ENCODE data around the gene NCR3LG1. TPM values are rescaled to one million over a fixed set of nuclear protein-coding genes. Genes with fewer than 3 reads are reported as not detected.

The NCR3LG1 gene
- total and polyA plus RNA-seq, 4 donors: 0.18 to 0.75 (median 0.38) TPM

DNA sequence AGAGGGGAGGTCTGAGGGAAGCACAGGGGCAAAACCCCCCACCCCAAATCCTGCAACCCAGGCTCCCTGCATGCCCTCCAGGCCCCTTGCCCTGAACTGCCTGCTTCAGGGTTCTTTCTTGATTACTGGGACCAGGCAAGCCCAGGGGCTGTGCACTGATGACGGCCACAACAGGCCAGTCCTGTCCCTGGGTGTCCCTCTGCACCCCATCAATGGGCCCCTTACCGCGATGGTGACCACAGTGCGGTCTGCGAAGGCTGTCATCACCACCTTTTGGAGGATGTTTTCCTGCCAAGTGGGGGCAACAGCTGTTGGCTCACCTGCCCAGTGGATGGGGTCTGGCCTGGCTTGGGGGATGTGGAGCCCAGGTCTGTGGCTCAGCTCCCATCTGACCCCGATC, 41.9 kb downstream of the NCR3LG1 start:
- H3K36me3 ChIP-seq (ENCODE audit: control insufficient read depth in 4 of 4, insufficient read depth in 3 of 4, low read depth in 1 of 4, low read length in 3 of 4): no peaks in the 10 kb centered on the region
- H3K4me1 ChIP-seq (ENCODE audit: control insufficient read depth in 4 of 4, insufficient read depth in 4 of 4, low read length in 3 of 4): peaks cover 0 to 3% (median under 1%) of the 10 kb centered on the region in 4 donors
- no peak overlapping the region for H3K4me3 ChIP-seq (ENCODE audit: low read depth in 1 of 3, low read length in 3 of 3)
- no peak for TF ChIP-seq FOXA1 (IDR thresholded peaks at IDR 0.05)
- no peak for TF ChIP-seq EGR1 (IDR thresholded peaks at IDR 0.05; ENCODE audit: low read depth in 2 of 2)
- no peak for TF ChIP-seq ZBTB33 (IDR thresholded peaks at IDR 0.05)
- TF ChIP-seq YY1 (IDR thresholded peaks at IDR 0.05): no peak
- no peak for TF ChIP-seq TAF1 (conservative IDR thresholded peaks at IDR 0.05)
- TF ChIP-seq, protein P1, sequence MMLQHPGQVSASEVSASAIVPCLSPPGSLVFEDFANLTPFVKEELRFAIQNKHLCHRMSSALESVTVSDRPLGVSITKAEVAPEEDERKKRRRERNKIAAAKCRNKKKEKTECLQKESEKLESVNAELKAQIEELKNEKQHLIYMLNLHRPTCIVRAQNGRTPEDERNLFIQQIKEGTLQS (IDR thresholded peaks at IDR 0.05): no peak
- no peak for TF ChIP-seq RXRA (IDR thresholded peaks at IDR 0.05)
- no peak for TF ChIP-seq GABPA (IDR thresholded peaks at IDR 0.05 in 1 of 2, conservative IDR thresholded peaks at IDR 0.05 in 1 of 2)
- no peak for TF ChIP-seq NR2F2 (IDR thresholded peaks at IDR 0.05)
- 91% methylated on average over 6 of the region's 6 CpGs for whole genome bisulfite sequencing
- H3K9ac ChIP-seq (ENCODE audit: low read depth in 1 of 2, low read length in 2 of 2): no peak overlapping the region
- H3K27me3 ChIP-seq (ENCODE audit: control insufficient read depth in 4 of 4, insufficient read depth in 4 of 4, low read length in 3 of 4): no peaks in the 10 kb centered on the region
- DNase-seq (ENCODE audit: low spot score): no peak
- H3K9me3 ChIP-seq (ENCODE audit: control insufficient read depth in 4 of 4, low read length in 3 of 4): no peaks in the 10 kb centered on the region
- H3K27ac ChIP-seq (ENCODE audit: low read depth in 1 of 2, low read length in 2 of 2): no peak overlapping the region

DNA sequence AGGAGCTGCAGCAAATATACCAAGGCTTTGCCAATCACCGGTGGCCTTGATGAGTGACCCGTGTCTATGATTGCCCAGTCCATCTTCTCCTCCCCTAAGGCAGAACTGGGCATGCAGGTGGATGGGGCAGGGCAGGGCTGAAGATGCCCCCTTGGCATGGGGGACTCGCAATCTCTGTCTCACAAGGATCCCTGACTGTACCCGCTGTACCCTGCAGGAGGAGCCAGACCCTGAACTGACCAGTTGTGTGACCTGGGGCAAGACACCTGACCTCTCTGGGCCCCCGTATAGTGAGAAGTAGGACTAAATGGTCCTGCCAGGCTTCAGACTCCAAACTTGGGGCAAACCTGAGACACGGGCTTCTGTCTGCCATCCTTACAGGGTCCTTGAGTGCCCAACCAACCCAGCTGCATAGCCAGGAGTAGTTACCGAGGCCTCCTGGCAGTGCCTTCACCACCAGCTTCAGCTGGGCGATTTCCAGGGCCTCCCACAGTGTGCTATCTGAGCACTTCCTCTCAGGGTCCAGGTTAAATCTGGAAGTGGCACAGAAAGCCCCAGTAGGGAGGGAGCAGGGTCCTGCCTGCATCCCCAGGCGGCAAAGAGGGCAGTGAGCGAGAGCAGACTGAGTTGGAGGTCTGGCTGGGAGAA, 43.3 kb downstream of the NCR3LG1 start:
- 92% methylated on average over 10 of the region's 10 CpGs for WGBS
- no peaks in the 10 kb centered on the region for H3K4me1 ChIP-seq (ENCODE audit: control insufficient read depth in 4 of 4, insufficient read depth in 4 of 4, low read length in 3 of 4)
- no peaks in the 10 kb centered on the region for H3K36me3 ChIP-seq (ENCODE audit: control insufficient read depth in 4 of 4, insufficient read depth in 3 of 4, low read depth in 1 of 4, low read length in 3 of 4)
- no peak overlapping the region for H3K4me3 ChIP-seq (ENCODE audit: low read depth in 1 of 3, low read length in 3 of 3)
- H3K9me3 ChIP-seq (ENCODE audit: control insufficient read depth in 4 of 4, low read length in 3 of 4): no peaks in the 10 kb centered on the region
- no peaks in the 10 kb centered on the region for H3K27me3 ChIP-seq (ENCODE audit: control insufficient read depth in 4 of 4, insufficient read depth in 4 of 4, low read length in 3 of 4)
- no peak for DNase-seq (ENCODE audit: low spot score)
- no peak for TF ChIP-seq FOXA1 (IDR thresholded peaks at IDR 0.05)
- no peak for TF ChIP-seq RXRA (IDR thresholded peaks at IDR 0.05)
- no peak for TF ChIP-seq GABPA (IDR thresholded peaks at IDR 0.05 in 1 of 2, conservative IDR thresholded peaks at IDR 0.05 in 1 of 2)
- TF ChIP-seq HNF4A (conservative IDR thresholded peaks at IDR 0.05): no peak
- no peak for TF ChIP-seq SP1 (IDR thresholded peaks at IDR 0.05)
- TF ChIP-seq, protein P2, sequence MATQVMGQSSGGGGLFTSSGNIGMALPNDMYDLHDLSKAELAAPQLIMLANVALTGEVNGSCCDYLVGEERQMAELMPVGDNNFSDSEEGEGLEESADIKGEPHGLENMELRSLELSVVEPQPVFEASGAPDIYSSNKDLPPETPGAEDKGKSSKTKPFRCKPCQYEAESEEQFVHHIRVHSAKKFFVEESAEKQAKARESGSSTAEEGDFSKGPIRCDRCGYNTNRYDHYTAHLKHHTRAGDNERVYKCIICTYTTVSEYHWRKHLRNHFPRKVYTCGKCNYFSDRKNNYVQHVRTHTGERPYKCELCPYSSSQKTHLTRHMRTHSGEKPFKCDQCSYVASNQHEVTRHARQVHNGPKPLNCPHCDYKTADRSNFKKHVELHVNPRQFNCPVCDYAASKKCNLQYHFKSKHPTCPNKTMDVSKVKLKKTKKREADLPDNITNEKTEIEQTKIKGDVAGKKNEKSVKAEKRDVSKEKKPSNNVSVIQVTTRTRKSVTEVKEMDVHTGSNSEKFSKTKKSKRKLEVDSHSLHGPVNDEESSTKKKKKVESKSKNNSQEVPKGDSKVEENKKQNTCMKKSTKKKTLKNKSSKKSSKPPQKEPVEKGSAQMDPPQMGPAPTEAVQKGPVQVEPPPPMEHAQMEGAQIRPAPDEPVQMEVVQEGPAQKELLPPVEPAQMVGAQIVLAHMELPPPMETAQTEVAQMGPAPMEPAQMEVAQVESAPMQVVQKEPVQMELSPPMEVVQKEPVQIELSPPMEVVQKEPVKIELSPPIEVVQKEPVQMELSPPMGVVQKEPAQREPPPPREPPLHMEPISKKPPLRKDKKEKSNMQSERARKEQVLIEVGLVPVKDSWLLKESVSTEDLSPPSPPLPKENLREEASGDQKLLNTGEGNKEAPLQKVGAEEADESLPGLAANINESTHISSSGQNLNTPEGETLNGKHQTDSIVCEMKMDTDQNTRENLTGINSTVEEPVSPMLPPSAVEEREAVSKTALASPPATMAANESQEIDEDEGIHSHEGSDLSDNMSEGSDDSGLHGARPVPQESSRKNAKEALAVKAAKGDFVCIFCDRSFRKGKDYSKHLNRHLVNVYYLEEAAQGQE (IDR thresholded peaks at IDR 0.05): no peak
- TF ChIP-seq JUND (IDR thresholded peaks at IDR 0.05): no peak
- TF ChIP-seq YY1 (IDR thresholded peaks at IDR 0.05): no peak
- TF ChIP-seq, protein P1 (IDR thresholded peaks at IDR 0.05): no peak
- TF ChIP-seq ZBTB33 (IDR thresholded peaks at IDR 0.05): no peak
- TF ChIP-seq, protein P3, sequence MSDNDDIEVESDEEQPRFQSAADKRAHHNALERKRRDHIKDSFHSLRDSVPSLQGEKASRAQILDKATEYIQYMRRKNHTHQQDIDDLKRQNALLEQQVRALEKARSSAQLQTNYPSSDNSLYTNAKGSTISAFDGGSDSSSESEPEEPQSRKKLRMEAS (IDR thresholded peaks at IDR 0.05): no peak
- TF ChIP-seq FOXA2 (IDR thresholded peaks at IDR 0.05): no peak
- no peak for TF ChIP-seq EGR1 (IDR thresholded peaks at IDR 0.05; ENCODE audit: low read depth in 2 of 2)
- no peak for TF ChIP-seq HNF4G (IDR thresholded peaks at IDR 0.05)
- H3K27ac ChIP-seq (ENCODE audit: low read depth in 1 of 2, low read length in 2 of 2): no peak overlapping the region
- no peak overlapping the region for H3K9ac ChIP-seq (ENCODE audit: low read depth in 1 of 2, low read length in 2 of 2)
